DND-41 (cell line): ENCODE results near the gene PHTF1.

Experiments
- ATAC-seq: fragments of 200-7000 bp; cut with Tn5 transposase; 3 replicates; pipeline ENCODE4 v1.9.1; 2021; ENCODE audit warnings: low read depth; ENCODE audit not compliant: insufficient read depth
- DNase-seq: peaks from one replicate; pipeline ENCODE4 v3.0.0-alpha.2; 2020
- H2AFZ ChIP-seq: 2 replicates; pipeline ENCODE4 v1.6.0; 2012; ENCODE audit warnings: low read depth, low read length
- H3K27ac ChIP-seq: 2 replicates; pipeline ENCODE4 v1.5.1; 2012; ENCODE audit warnings: low read length, inconsistent platforms
- H3K27me3 ChIP-seq: fragments of 200-600 bp; sonication (generic); 2 replicates; pipeline ENCODE4 v1.6.0; 2012; ENCODE audit warnings: low read length, mild to moderate bottlenecking, inconsistent platforms; ENCODE audit not compliant: insufficient read depth, poor library complexity
- H3K36me3 ChIP-seq: 2 replicates; pipeline ENCODE4 v1.5.1; 2012; ENCODE audit warnings: low read length, inconsistent platforms; ENCODE audit not compliant: insufficient read depth
- H3K4me1 ChIP-seq: 2 replicates; pipeline ENCODE4 v1.5.1; 2012; ENCODE audit warnings: mild to moderate bottlenecking, low read length; ENCODE audit not compliant: insufficient read depth
- H3K4me2 ChIP-seq: 2 replicates; pipeline ENCODE4 v1.6.0; 2012; ENCODE audit warnings: mild to moderate bottlenecking, moderate library complexity, low read length, inconsistent platforms; ENCODE audit not compliant: insufficient read depth
- H3K4me3 ChIP-seq, 2 experiments: fragments of 200-600 bp in 1 of 2; shearing (Covaris generic) in 1 of 2; 2 replicates each; pipeline ENCODE4 v1.5.1; 2012 to 2016; ENCODE audit warnings: inconsistent platforms in 2 of 2, low read length in 2 of 2, mild to moderate bottlenecking in 2 of 2, low read depth in 1 of 2, moderate library complexity in 1 of 2
- H3K79me2 ChIP-seq: 2 replicates; pipeline ENCODE4 v1.6.0; 2012; ENCODE audit warnings: low read length, inconsistent platforms; ENCODE audit not compliant: insufficient read depth
- H3K9ac ChIP-seq: 2 replicates; pipeline ENCODE4 v1.6.0; 2012; ENCODE audit warnings: low read depth, mild to moderate bottlenecking, inconsistent platforms, low read length, moderate library complexity
- H3K9me3 ChIP-seq: 2 replicates; pipeline ENCODE4 v1.5.1; 2012; ENCODE audit warnings: low read length, moderate library complexity, mild to moderate bottlenecking, inconsistent platforms; ENCODE audit not compliant: insufficient read depth, severe bottlenecking
- H4K20me1 ChIP-seq: 2 replicates; pipeline ENCODE4 v1.6.0; 2012; ENCODE audit warnings: low read length; ENCODE audit not compliant: insufficient read depth
- EZH2 ChIP-seq: IDR thresholded peaks from 3 replicates; pipeline ENCODE4 v1.6.1; 2012; ENCODE audit warnings: borderline replicate concordance, low read depth, mild to moderate bottlenecking, moderate library complexity, low read length, inconsistent platforms; ENCODE audit not compliant: severe bottlenecking
- TF ChIP-seq, protein P1 (sequence below): IDR thresholded peaks from 2 replicates; pipeline ENCODE4 v1.5.1; 2012; ENCODE audit warnings: borderline replicate concordance, low read length, moderate library complexity, mild to moderate bottlenecking; ENCODE audit not compliant: poor library complexity, severe bottlenecking; ENCODE audit errors: extremely low read depth

PHTF1 gene

DNA sequence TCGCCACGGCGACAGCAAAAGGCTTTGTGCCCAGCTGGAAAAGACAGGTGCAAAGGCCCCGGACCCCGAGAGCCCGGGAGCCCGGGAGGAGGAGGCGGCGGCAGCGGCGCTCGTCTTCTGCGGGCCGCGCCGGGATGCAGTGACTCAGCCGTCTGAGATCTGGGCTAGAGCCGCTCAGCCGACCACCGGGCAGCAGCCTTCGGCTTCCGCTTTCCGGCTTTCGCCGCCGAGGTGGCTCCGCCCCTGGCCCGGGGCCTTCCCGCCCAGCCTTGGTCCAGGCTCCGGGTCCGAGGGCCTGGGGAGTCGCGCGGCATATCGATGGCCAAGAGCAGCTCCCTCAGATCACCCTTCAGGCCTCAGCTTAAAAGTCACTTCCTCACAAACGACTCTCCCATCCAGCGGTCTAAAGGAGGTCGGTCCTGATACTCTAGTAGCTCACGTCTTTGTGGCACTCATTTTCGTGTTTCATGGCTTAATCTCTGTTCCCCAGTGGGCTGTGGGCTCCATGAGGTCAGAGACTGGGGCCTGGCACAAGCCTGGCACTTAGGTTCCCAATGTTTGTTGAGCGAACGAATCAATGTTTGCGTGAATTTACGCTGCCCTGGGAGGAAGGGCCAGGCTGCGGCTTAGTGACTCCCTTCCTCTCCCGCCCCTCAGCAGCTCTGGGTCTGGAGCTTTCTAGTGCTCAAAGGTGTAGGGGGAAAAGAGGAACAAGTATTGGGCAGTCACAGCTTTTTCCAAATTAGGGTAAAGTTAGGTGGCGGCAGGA is at the start of gene PHTF1:
Gene PHTF1, minus strand, starts transcription at position 154 of the 769 bp plus-strand sequence. CDS start 783 bp downstream, outside the sequence.
- Histone ChIP-seq H2AFZ (peak within 1 kb of the TSS; percentile 98), H3K9ac (peak within 1 kb of the TSS; percentile 75), H3K79me2 (peaks cover 34% of the 10 kb centered on the region), H3K36me3 (peaks cover 11% of the 10 kb centered on the region; the same call in 1 of the 2 replicates), H3K4me3 (peak within 1 kb of the TSS; percentile 74 to 85), H3K9me3 (no peaks in the 10 kb centered on the region), H3K27ac (peak within 1 kb of the TSS; percentile 82), H3K27me3 (no peaks in the 10 kb centered on the region), H4K20me1 (no peaks in the 10 kb centered on the region), H3K4me1 (peaks cover 38% of the 10 kb centered on the region), H3K4me2 (peak within 1 kb of the TSS; percentile 73)
- TF ChIP-seq EZH2 = no peak
- TF ChIP-seq, protein P1, sequence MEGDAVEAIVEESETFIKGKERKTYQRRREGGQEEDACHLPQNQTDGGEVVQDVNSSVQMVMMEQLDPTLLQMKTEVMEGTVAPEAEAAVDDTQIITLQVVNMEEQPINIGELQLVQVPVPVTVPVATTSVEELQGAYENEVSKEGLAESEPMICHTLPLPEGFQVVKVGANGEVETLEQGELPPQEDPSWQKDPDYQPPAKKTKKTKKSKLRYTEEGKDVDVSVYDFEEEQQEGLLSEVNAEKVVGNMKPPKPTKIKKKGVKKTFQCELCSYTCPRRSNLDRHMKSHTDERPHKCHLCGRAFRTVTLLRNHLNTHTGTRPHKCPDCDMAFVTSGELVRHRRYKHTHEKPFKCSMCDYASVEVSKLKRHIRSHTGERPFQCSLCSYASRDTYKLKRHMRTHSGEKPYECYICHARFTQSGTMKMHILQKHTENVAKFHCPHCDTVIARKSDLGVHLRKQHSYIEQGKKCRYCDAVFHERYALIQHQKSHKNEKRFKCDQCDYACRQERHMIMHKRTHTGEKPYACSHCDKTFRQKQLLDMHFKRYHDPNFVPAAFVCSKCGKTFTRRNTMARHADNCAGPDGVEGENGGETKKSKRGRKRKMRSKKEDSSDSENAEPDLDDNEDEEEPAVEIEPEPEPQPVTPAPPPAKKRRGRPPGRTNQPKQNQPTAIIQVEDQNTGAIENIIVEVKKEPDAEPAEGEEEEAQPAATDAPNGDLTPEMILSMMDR = no peak
- ATAC-seq (peak; percentile 69), DNase-seq (peak; percentile 55)

DNA sequence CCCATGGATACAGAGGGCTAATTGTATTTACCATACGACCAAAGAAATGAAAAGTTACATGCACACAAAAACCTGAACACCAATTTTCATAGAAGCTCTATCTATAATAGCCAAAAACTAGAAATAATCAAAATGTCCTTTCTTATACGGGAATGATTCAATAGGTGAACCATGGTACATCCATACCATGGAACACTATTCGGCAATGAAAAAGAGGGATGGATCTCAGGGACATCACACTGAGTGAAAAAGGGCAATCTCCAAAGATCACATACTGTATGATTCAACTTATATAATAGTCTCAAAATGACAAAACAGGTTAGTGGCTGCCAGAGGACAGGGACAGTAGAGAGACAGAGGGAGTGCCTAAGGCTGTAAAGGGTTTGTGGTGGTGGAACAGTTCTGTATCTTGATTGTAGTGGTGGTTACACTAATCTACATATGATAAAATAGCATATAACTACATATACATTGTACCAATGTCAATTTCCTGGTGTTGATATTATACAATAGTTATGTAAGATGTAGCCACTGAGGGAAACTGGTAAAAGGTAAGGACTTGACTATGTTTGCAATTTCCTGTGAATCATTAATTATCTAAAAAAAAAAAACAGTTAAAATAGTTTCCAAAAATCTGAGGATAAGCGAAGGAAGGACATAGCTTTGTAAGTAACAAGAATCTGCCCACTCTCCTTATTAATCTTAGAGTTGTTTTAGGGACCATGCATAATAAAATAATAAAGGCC is 49.3 kb upstream of the PHTF1 start:
- H3K27me3 ChIP-seq = no peaks in the 10 kb centered on the region
- peaks cover 5% of the 10 kb centered on the region; the same call in 1 of the 2 replicates for H4K20me1 ChIP-seq
- DNase-seq (no peak), ATAC-seq (no peak)
- peak overlapping the region; percentile 84; the same call in 1 of the 2 replicates for H3K9ac ChIP-seq
- peaks cover 53% of the 10 kb centered on the region for H3K4me1 ChIP-seq
- H2AFZ ChIP-seq = no peak overlapping the region
- peaks cover 85% of the 10 kb centered on the region for H3K79me2 ChIP-seq
- no peak for TF ChIP-seq EZH2
- TF ChIP-seq, protein P1 = no peak
- peak overlapping the region in 1 of 2 experiments; percentile 88; a peak in 2 of 4 replicates for H3K4me3 ChIP-seq
- no peaks in the 10 kb centered on the region for H3K9me3 ChIP-seq
- peaks cover 11% of the 10 kb centered on the region for H3K36me3 ChIP-seq
- H3K27ac ChIP-seq = peak overlapping the region; percentile 40; the same call in 1 of the 2 replicates
- H3K4me2 ChIP-seq = peak overlapping the region; percentile 79

DNA sequence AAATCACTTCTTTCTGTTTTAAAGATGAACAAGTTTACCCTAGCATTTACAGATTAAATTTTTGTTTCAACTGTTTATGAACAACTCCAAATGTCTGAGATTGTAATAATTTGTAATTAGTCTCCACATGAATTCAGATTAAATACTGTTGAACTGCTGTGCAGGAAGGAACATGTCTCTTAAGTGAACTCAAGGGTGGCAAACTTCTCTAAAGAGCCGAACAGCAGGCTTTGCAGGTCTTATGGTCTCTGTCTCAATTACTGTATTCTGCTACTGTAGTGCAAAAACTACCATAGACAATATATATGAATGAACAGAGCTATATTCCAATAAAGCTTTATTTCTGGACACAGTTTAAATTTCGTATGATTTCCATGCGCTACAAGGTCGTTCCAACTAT is 46.4 kb upstream of the PHTF1 start:
- no peaks in the 10 kb centered on the region for H3K9me3 ChIP-seq
- no peak for ATAC-seq
- H3K4me3 ChIP-seq = no peak overlapping the region
- H3K4me1 ChIP-seq = peaks cover 51% of the 10 kb centered on the region
- TF ChIP-seq, protein P1 = no peak
- TF ChIP-seq EZH2 = no peak
- H2AFZ ChIP-seq = no peak overlapping the region
- peak overlapping the region; percentile 4; the same call in 1 of the 2 replicates for H3K4me2 ChIP-seq
- H3K27me3 ChIP-seq = no peaks in the 10 kb centered on the region
- peaks cover 100% of the 10 kb centered on the region for H3K79me2 ChIP-seq
- H3K27ac ChIP-seq = no peak overlapping the region
- peaks cover 12% of the 10 kb centered on the region; the same call in 1 of the 2 replicates for H4K20me1 ChIP-seq
- H3K9ac ChIP-seq = no peak overlapping the region
- peaks cover 14% of the 10 kb centered on the region for H3K36me3 ChIP-seq
- DNase-seq = no peak
